ENCODE data around the gene DENND2C.

DNA sequence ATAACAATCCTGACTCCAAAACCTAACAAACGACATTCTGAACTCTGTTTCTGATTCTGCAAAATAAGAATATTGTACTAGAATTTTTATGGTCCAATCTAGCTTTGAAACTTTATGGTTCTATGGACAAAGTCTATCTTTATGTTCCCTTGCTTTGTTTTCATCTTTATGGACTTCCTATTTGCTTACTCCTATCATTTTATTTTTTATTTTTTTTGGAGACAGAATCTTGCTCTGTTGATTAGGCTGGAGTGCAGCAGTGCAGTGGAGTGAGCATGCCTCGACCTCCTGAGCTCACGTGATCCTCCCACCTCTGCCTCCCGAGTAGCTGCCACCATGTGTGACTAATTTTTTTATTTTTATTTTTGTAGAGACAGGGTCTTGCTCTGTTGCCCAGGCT is 43.1 kb upstream of the DENND2C start:
- TF ChIP-seq POLR2AphosphoS5 (IDR thresholded peaks at IDR 0.05; ENCODE audit: low read depth, low read length): no peak
- TF ChIP-seq HOXD1 (CRISPR knock-in tag; IDR thresholded peaks at IDR 0.05): no peak
- TF ChIP-seq CCDC6 (CRISPR knock-in tag; IDR thresholded peaks at IDR 0.05): no peak
- TF ChIP-seq ZMYM3 (CRISPR knock-in tag; IDR thresholded peaks at IDR 0.05): no peak
- TF ChIP-seq SRSF1 (optimal IDR thresholded peaks at IDR 0.05; ENCODE audit: low read depth, low read length): no peak
- TF ChIP-seq, protein P1, sequence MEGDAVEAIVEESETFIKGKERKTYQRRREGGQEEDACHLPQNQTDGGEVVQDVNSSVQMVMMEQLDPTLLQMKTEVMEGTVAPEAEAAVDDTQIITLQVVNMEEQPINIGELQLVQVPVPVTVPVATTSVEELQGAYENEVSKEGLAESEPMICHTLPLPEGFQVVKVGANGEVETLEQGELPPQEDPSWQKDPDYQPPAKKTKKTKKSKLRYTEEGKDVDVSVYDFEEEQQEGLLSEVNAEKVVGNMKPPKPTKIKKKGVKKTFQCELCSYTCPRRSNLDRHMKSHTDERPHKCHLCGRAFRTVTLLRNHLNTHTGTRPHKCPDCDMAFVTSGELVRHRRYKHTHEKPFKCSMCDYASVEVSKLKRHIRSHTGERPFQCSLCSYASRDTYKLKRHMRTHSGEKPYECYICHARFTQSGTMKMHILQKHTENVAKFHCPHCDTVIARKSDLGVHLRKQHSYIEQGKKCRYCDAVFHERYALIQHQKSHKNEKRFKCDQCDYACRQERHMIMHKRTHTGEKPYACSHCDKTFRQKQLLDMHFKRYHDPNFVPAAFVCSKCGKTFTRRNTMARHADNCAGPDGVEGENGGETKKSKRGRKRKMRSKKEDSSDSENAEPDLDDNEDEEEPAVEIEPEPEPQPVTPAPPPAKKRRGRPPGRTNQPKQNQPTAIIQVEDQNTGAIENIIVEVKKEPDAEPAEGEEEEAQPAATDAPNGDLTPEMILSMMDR (CRISPR knock-in tag; IDR thresholded peaks at IDR 0.05): no peak
- TF ChIP-seq ZNF354B (CRISPR knock-in tag; IDR thresholded peaks at IDR 0.05): no peak
